Mesothelial cell of epicardium (in vitro differentiated cells): ENCODE data around the gene ASB12. TPM values are rescaled to one million over a fixed set of nuclear protein-coding genes. Genes with fewer than 3 reads are reported as not detected.

Experiments
- DNase-seq, 2 experiments: peaks; one replicate each; pipeline ENCODE4 v3.0.0; 2021; ENCODE audit warnings: low spot score in 2 of 2; ENCODE audit not compliant: unreplicated experiment in 2 of 2
- H3K27ac Mint-ChIP-seq: 2 replicates; pipeline ENCODE4 v1.8.0; 2021; ENCODE audit warnings: mixed read lengths
- H3K27me3 Mint-ChIP-seq: 2 replicates; pipeline ENCODE4 v1.8.0; 2021; ENCODE audit warnings: low read depth, mixed read lengths
- H3K36me3 Mint-ChIP-seq: 2 replicates; pipeline ENCODE4 v1.8.0; 2021; ENCODE audit warnings: mixed read lengths
- H3K4me1 Mint-ChIP-seq: 2 replicates; pipeline ENCODE4 v1.8.0; 2021; ENCODE audit warnings: mixed read lengths
- H3K4me3 Mint-ChIP-seq: 2 replicates; pipeline ENCODE4 v1.8.0; 2021; ENCODE audit warnings: mild to moderate bottlenecking, moderate library complexity, mixed read lengths
- H3K9me3 Mint-ChIP-seq: 2 replicates; pipeline ENCODE4 v1.8.0; 2021; ENCODE audit warnings: mixed read lengths
- total RNA-seq: library from RNA; stranded (reverse); gene quantifications from 3 replicates; pipeline ENCODE4 v1.2.1, GENCODE V29; 2021
- TF ChIP-seq, protein P1 (sequence below): fragments of 200-600 bp; sonication (generic); IDR thresholded peaks from one replicate; pipeline ENCODE4 v1.5.0; 2021; ENCODE audit warnings: antibody characterized with exemption; ENCODE audit not compliant: unreplicated experiment

Gene ASB12
- total RNA-seq, 1 donor from 2014 or later, result 0.67 TPM

DNA sequence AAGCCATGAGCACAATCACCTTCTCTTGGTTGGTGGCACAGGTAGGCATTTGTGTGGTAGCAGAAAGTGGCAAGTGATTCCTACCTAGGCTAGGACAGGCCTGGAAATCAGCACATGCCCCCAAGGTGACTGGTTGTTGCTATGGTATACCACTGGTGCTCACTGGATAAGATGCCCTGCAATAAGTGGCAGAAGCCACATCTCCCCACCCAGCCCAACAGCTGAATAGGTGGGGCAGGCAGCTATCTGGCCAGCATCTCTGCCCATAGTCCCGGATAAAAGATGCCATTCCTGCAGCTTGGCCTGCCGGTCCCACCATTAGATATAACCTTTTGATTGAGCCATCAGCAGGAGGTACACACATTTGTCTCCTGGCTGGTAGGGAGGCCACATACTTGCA is 46.0 kb downstream of the ASB12 start:
- TF ChIP-seq, protein P1, sequence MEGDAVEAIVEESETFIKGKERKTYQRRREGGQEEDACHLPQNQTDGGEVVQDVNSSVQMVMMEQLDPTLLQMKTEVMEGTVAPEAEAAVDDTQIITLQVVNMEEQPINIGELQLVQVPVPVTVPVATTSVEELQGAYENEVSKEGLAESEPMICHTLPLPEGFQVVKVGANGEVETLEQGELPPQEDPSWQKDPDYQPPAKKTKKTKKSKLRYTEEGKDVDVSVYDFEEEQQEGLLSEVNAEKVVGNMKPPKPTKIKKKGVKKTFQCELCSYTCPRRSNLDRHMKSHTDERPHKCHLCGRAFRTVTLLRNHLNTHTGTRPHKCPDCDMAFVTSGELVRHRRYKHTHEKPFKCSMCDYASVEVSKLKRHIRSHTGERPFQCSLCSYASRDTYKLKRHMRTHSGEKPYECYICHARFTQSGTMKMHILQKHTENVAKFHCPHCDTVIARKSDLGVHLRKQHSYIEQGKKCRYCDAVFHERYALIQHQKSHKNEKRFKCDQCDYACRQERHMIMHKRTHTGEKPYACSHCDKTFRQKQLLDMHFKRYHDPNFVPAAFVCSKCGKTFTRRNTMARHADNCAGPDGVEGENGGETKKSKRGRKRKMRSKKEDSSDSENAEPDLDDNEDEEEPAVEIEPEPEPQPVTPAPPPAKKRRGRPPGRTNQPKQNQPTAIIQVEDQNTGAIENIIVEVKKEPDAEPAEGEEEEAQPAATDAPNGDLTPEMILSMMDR, result no peak
- Mint-ChIP-seq H3K36me3 (no peaks in the 10 kb centered on the region), H3K27me3 (no peaks in the 10 kb centered on the region), H3K27ac (no peak overlapping the region), H3K4me3 (no peak overlapping the region), H3K9me3 (peaks cover 9% of the 10 kb centered on the region), H3K4me1 (no peaks in the 10 kb centered on the region)
- no peak for DNase-seq

DNA sequence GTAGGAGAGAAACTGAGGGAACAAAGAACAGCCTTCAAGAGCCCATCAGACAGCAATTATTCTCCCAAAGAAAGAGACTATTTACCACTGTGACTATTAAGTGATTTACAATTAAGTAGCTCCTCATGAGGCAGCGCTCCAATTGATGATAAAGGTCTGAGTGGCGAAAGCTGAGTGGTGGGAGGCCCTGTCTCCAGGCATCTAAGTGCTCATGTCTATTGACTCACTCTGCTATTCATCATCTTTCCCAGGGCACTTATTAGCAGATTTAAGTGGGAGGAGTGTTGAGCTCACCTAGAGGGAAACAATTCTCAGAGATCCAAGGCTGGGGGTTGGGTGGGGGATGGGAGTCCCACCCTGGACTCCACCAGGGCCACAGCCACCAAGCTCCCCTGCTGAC is 48.2 kb downstream of the ASB12 start:
- H3K27me3 Mint-ChIP-seq, result no peaks in the 10 kb centered on the region
- TF ChIP-seq, protein P1, result no peak
- no peak overlapping the region for H3K27ac Mint-ChIP-seq
- no peaks in the 10 kb centered on the region for H3K4me1 Mint-ChIP-seq
- no peaks in the 10 kb centered on the region for H3K36me3 Mint-ChIP-seq
- peaks cover 11% of the 10 kb centered on the region for H3K9me3 Mint-ChIP-seq
- no peak for DNase-seq
- no peak overlapping the region for H3K4me3 Mint-ChIP-seq

DNA sequence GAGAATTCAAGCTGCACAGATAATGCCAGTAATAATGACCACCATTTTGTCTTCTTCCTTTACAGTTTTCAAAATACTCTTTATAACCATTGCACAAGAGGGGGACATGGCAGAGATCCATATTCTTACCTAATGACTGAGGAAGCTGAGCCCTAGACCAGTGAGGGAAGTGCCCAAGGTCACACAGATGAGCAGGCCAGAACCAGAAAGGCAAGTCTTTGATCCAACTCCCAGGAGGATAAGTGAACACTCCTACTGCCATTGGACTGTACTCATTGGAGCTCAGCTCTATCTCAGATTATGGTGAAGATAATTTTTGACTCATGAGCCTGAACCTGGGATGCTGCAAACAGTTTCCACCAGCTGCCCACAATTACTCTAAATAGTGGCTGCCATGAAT is 53.5 kb downstream of the ASB12 start:
- Mint-ChIP-seq H3K9me3 (peaks cover 36% of the 10 kb centered on the region), H3K27me3 (no peaks in the 10 kb centered on the region), H3K36me3 (no peaks in the 10 kb centered on the region), H3K4me1 (no peaks in the 10 kb centered on the region), H3K4me3 (no peak overlapping the region), H3K27ac (no peak overlapping the region)
- no peak for DNase-seq
- TF ChIP-seq, protein P1, result no peak

Other genes with a start within 250 kb of the ASB12 start
- 15.0 to 15.8 TPM (median 15.8 TPM) in 3 replicates for gene AMER1, start 24.9 kb downstream of the ASB12 start, total RNA-seq
- 2.8 to 3.7 TPM (median 3.0 TPM) in 3 replicates for gene MTMR8, start 164.8 kb upstream of the ASB12 start, total RNA-seq